K562 (cell line): Measurements from ENCODE around the gene FAM174B. TPM values are rescaled to one million over a fixed set of nuclear protein-coding genes. Genes with fewer than 3 reads are reported as not detected.
A peak's percentile ranks its signal among the peaks of the same experiment; 100 is the strongest.

Experiments used
- ATAC-seq: fragments of 200-7000 bp; cut with Tn5 transposase; 3 replicates; pipeline ENCODE4 v1.9.1; 2020; ENCODE audit warnings: moderate library complexity
- BruUV-seq: library from RNA; stranded (reverse); fragments of 400-500 nt; replicated peaks from 2 replicates; lab custom pipeline; 2021; lab: Mats Ljungman, UMichigan
- CTCF ChIA-PET: fragments of 300-600 bp; formaldehyde crosslinking; extraction: SDS; loops from one replicate; lab custom pipeline; 2021; ENCODE audit warnings: low intra/inter-chr PET ratio; lab: Yijun Ruan, JAX
- POLR2A ChIA-PET: fragments of 300-600, 350-650 bp; sonication (Branson Sonifier 250); formaldehyde crosslinking; extraction: SDS; loops from one replicate; lab custom pipeline; 2021; ENCODE audit warnings: antibody characterized with exemption, inconsistent platforms; lab: Yijun Ruan, JAX
- DNase-seq, 4 experiments: peaks; one replicate each; pipeline versions ENCODE4 v3.0.0 to v3.0.0-alpha.2; 2011 to 2018; ENCODE audit warnings: low spot score in 3 of 4, mixed read lengths in 3 of 4; ENCODE audit errors: extremely low read depth in 1 of 4
- FAIRE-seq: peaks from 2 replicates; lab custom pipeline; 2011; peaks lifted over from hg19 to GRCh38; lab: Jason Lieb, UNC
- H2AFZ ChIP-seq: 2 replicates; pipeline ENCODE4 v1.6.0; 2011; ENCODE audit warnings: low read depth, low read length, control low read depth, inconsistent platforms
- H3K27ac ChIP-seq: fragments of 200-600 bp; 3 replicates; pipeline ENCODE4 v1.8.0; 2011; ENCODE audit warnings: low read depth, mild to moderate bottlenecking, control low read depth, inconsistent platforms, low read length, moderate library complexity, mixed read lengths; ENCODE audit errors: extremely low read depth
- H3K27me3 ChIP-seq, 2 experiments: fragments of 300-600 bp in 1 of 2; 2 replicates in 1 of 2; 3 replicates in 1 of 2; pipeline versions ENCODE4 v1.6.0 to v1.8.0; 2011; ENCODE audit warnings: inconsistent platforms in 2 of 2, low read length in 2 of 2, mild to moderate bottlenecking in 1 of 2, mixed read lengths in 1 of 2, moderate library complexity in 1 of 2; ENCODE audit not compliant: control insufficient read depth in 2 of 2, insufficient read depth in 2 of 2
- H3K36me3 ChIP-seq: fragments of 300-600 bp; 3 replicates; pipeline ENCODE4 v1.8.0; 2011; ENCODE audit warnings: mild to moderate bottlenecking, low read length, inconsistent platforms; ENCODE audit not compliant: control insufficient read depth, insufficient read depth
- H3K4me1 ChIP-seq, 2 experiments: fragments of 200-600 bp in 1 of 2; replicated peaks in 1 of 2; 2 replicates in 1 of 2; 3 replicates in 1 of 2; pipeline versions ENCODE4 v1.5.1 to v1.8.0; 2011; ENCODE audit warnings: inconsistent platforms in 2 of 2, low read length in 2 of 2, mild to moderate bottlenecking in 1 of 2, mixed read lengths in 1 of 2, moderate library complexity in 1 of 2; ENCODE audit not compliant: control insufficient read depth in 2 of 2, insufficient read depth in 2 of 2
- H3K4me2 ChIP-seq: 2 replicates; pipeline ENCODE4 v1.6.1; 2011; ENCODE audit warnings: low read length, control low read depth, inconsistent platforms, mixed read lengths; ENCODE audit not compliant: insufficient read depth
- H3K4me3 ChIP-seq: fragments of 200-600 bp; sonication (generic), shearing (Covaris generic); 2 replicates; pipeline ENCODE4 v1.5.1; 2016; ENCODE audit warnings: control low read depth, inconsistent platforms
- H3K79me2 ChIP-seq: fragments of 200-600 bp; 3 replicates; pipeline ENCODE4 v1.8.0; 2011; ENCODE audit warnings: low read length, inconsistent platforms; ENCODE audit not compliant: control insufficient read depth, insufficient read depth
- H3K9ac ChIP-seq, 2 experiments: 2 replicates each; pipeline versions ENCODE4 v1.6.0 to v1.6.1; 2011; ENCODE audit warnings: low read depth in 2 of 2, low read length in 2 of 2, control low read depth in 1 of 2, inconsistent platforms in 1 of 2, mild to moderate bottlenecking in 1 of 2, mixed read lengths in 1 of 2; ENCODE audit not compliant: insufficient read depth in 1 of 2
- H3K9me1 ChIP-seq: one replicate; pipeline ENCODE4 v1.6.0; 2011; ENCODE audit warnings: inconsistent platforms, mild to moderate bottlenecking, low read length, moderate library complexity; ENCODE audit not compliant: control insufficient read depth, insufficient read depth
- H3K9me3 ChIP-seq: replicated peaks from 2 replicates; pipeline ENCODE4 v1.5.1; 2011; ENCODE audit warnings: low read depth, low read length, inconsistent platforms; ENCODE audit not compliant: control insufficient read depth, insufficient read depth
- H4K20me1 ChIP-seq: replicated peaks from 2 replicates; pipeline ENCODE4 v1.6.1; 2011; ENCODE audit warnings: low read length, inconsistent platforms, mixed read lengths; ENCODE audit not compliant: control insufficient read depth, insufficient read depth
- LARP7 ChIP-seq: fragments of 450-650 bp; IDR thresholded peaks from 2 replicates; pipeline ENCODE4 v1.6.1; 2016
- MCM2 ChIP-seq: fragments of 450-650 bp; IDR thresholded peaks from 2 replicates; pipeline ENCODE4 v1.6.1; 2017; ENCODE audit warnings: low read depth, mild to moderate bottlenecking
- MEIS2 ChIP-seq: fragments of 450-650 bp; IDR thresholded peaks from 2 replicates; pipeline ENCODE4 v1.6.1; 2014; ENCODE audit warnings: mild to moderate bottlenecking; ENCODE audit not compliant: partially characterized antibody
- ZNF134 ChIP-seq: fragments of 250-450 bp; sonication (Bioruptor Pico); conservative IDR thresholded peaks from 2 replicates; pipeline ENCODE4 v1.4.0; 2020
- WGBS: fragments of 100-300 bp; shearing (Covaris generic); methylation state at CpG from one replicate; pipeline ENCODE4 v1.1.6; 2016; ENCODE audit warnings: low coverage, mixed read lengths; ENCODE audit not compliant: insufficient coverage; ENCODE audit errors: missing lambda C conversion rate; 5-methylcytosine and 5-hydroxymethylcytosine counted together
- in situ Hi-C: fragments of 300-500 bp; cut with MboI; formaldehyde crosslinking; loops from 4 replicates; pipeline ENCODE4 v1.15.0; 2018; ENCODE audit warnings: inconsistent platforms, mixed read lengths
- intact Hi-C: fragments of 100-400 bp; cut with micrococcal nuclease; formaldehyde crosslinking; loops from 2 replicates; pipeline ENCODE4 v1.14.2; 2022
- polyA plus RNA-seq, 8 experiments: library from polyadenylated mRNA; depleted of rRNA in 4 of 8; stranded (reverse) in 5 of 8; unstranded in 3 of 8; fragments of >200 nt; fragmentation: Nextera tagmentation in 2 of 8; fragmentation: Illumina TruSeq in 1 of 8; extraction: Ambion mirVana in 2 of 8; extraction: Trizol in 1 of 8; gene quantifications; 2 replicates each; pipeline versions ENCODE4 v1.2.1 to v1.2.3, GENCODE V29; 2011 to 2014; ENCODE audit warnings: inconsistent platforms in 1 of 8, missing spikeins in 1 of 8
- total RNA-seq, 7 experiments: library from RNA; depleted of rRNA in 6 of 7; stranded (reverse); fragments of >200 nt in 6 of 7; fragmentation: Illumina TruSeq in 2 of 7; extraction: Trizol in 2 of 7; gene quantifications; 2 replicates each; pipeline versions ENCODE4 v1.2.1 to v1.2.3, GENCODE V29; 2011 to 2021; ENCODE audit warnings: low replicate concordance in 1 of 7

Gene FAM174B
- total and polyA plus RNA-seq, 9 of the 15 experiments (the other 6 are each of a cell fraction or from before 2014, with no cell fraction given): 0.39 to 2.7 (median 1.9) TPM; not detected in 1

- Histone ChIP-seq H2AFZ (no peak overlapping the region), H3K4me1 (no peaks in the 10 kb centered on the region), H3K27me3 (peaks cover 16 to 30% of the 10 kb centered on the region in 2 experiments), H3K79me2 (no peaks in the 10 kb centered on the region), H3K9me1 (no peaks in the 10 kb centered on the region), H3K9me3 (no peaks in the 10 kb centered on the region), H3K36me3 (no peaks in the 10 kb centered on the region), H4K20me1 (no peaks in the 10 kb centered on the region), H3K9ac (no peak overlapping the region), H3K27ac (no peak overlapping the region), H3K4me2 (no peak overlapping the region), H3K4me3 (no peak overlapping the region)
- in situ Hi-C loops (no loop called here), intact Hi-C loops (no loop called here)
- WGBS: 1% methylated on average over 4 of the region's 4 CpGs
- TF ChIP-seq LARP7 (no peak), MEIS2 (peak; percentile 3)
- BruUV-seq: no TSS peak
- peak; percentile 31; the same call in 1 of the 3 replicates for ATAC-seq
- FAIRE-seq: no peak
- no peak for DNase-seq
- CTCF ChIA-PET: no interaction called here
- POLR2A ChIA-PET: no interaction called here
These were observed 19.9 kb upstream of the FAM174B start for GRCh38 chr15:92675485-92675884.

DNA sequence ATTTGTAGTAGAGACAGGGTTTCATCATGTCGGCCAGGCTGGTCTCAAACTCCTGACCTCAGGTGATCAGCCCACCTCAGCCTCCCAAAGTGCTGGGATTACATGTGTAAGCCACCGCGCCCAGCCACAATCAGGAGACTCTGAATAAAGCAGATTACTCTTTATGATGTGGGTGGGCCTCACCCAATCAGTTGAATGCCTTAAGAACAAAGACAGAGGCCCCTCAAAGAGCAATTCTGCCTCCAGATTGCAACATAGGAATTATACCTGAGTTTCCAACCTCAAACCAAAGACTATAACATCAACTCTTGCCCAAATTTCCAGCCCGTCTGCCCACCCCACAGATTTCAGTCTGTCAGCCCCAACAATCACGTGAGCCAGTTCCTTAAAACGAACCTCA lies 18.8 kb upstream of the FAM174B start:
- Histone ChIP-seq H3K27me3 (peaks cover 24 to 39% of the 10 kb centered on the region in 2 experiments), H3K4me2 (no peak overlapping the region), H4K20me1 (no peaks in the 10 kb centered on the region), H3K27ac (no peak overlapping the region), H3K9me1 (no peaks in the 10 kb centered on the region)
- no peak for ATAC-seq
- CTCF ChIA-PET: no interaction called here
- DNase-seq: no peak
- TF ChIP-seq MCM2: no peak
- TF ChIP-seq ZNF134: peak; percentile 87
- TF ChIP-seq, all 486 proteins: peak for 1
- no peak overlapping the region for H3K4me3 ChIP-seq
- FAIRE-seq: no peak
- in situ Hi-C loops: no loop called here
- no TSS peak for BruUV-seq
- POLR2A ChIA-PET: no interaction called here
- 6% methylated on average over 6 of the region's 6 CpGs for WGBS
- no peak overlapping the region for H3K9ac ChIP-seq
- H3K9me3 ChIP-seq: no peaks in the 10 kb centered on the region
- H3K4me1 ChIP-seq: no peaks in the 10 kb centered on the region
- no peaks in the 10 kb centered on the region for H3K36me3 ChIP-seq
- no peaks in the 10 kb centered on the region for H3K79me2 ChIP-seq
- H2AFZ ChIP-seq: no peak overlapping the region
- intact Hi-C loops: no loop called here
